ENCODE data around the gene SCFD2. TPM values are rescaled to one million over a fixed set of nuclear protein-coding genes. Genes with fewer than 3 reads are reported as not detected.

SCFD2 gene
- polyA plus RNA-seq, 3 donors: 5.4 to 9.4 (median 6.7) TPM

GRCh38 chr4:52982946-52983340, 382.9 kb downstream of the SCFD2 start:
- Histone ChIP-seq H3K27ac (ENCODE audit: low read depth in 1 of 2, low read length in 2 of 2) (no peak overlapping the region), H4K20me1 (ENCODE audit: insufficient read depth, low read length) (no peaks in the 10 kb centered on the region), H3K9me3 (replicated peaks in 1 of 2; ENCODE audit: control insufficient read depth in 1 of 2, insufficient read depth in 1 of 2, low read length in 2 of 2) (no peaks in the 10 kb centered on the region), H3K79me2 (ENCODE audit: insufficient read depth, low read length) (no peaks in the 10 kb centered on the region), H3K4me1 (ENCODE audit: control insufficient read depth in 1 of 2, insufficient read depth in 2 of 2, low read length in 2 of 2) (no peaks in the 10 kb centered on the region), H3K27me3 (ENCODE audit: control insufficient read depth in 2 of 2, insufficient read depth in 2 of 2, low read length in 2 of 2) (no peaks in the 10 kb centered on the region), H3K9ac (ENCODE audit: insufficient read depth, low read length, poor library complexity, severe bottlenecking) (no peak overlapping the region), H3K4me2 (replicated peaks; ENCODE audit: extremely low read depth, low read length, poor library complexity, severe bottlenecking) (no peak overlapping the region), H3K36me3 (replicated peaks in 1 of 2; ENCODE audit: control insufficient read depth in 1 of 2, insufficient read depth in 2 of 2, low read length in 2 of 2) (no peaks in the 10 kb centered on the region), H3K4me3 (replicated peaks in 1 of 3; ENCODE audit: low read depth in 2 of 3, low read length in 3 of 3) (no peak overlapping the region), H2AFZ (ENCODE audit: insufficient read depth, low read depth, low read length, poor library complexity, severe bottlenecking) (no peak overlapping the region)
- Mint-ChIP-seq H3K4me3 (no peak overlapping the region), H3K4me1 (no peaks in the 10 kb centered on the region), H3K27me3 (ENCODE audit: low read depth in 3 of 3) (no peaks in the 10 kb centered on the region), H3K27ac (no peak overlapping the region), H3K9me3 (no peaks in the 10 kb centered on the region), H3K36me3 (no peaks in the 10 kb centered on the region)
- 100% methylated on average over 1 of the region's 3 CpGs for WGBS (ENCODE audit: insufficient coverage)
- no peak for DNase-seq
- intact Hi-C loops (cut with micrococcal nuclease): loop anchor here (2.0 to 5.0 kb wide), 4 partner anchors 436 to 606 kb away; no protein-coding TSS in a partner anchor
- no peak for TF ChIP-seq CTCF (IDR thresholded peaks at IDR 0.05)

- H3K9me3 Mint-ChIP-seq: no peaks in the 10 kb centered on the region
- no peak overlapping the region for H2AFZ ChIP-seq (ENCODE audit: insufficient read depth, low read depth, low read length, poor library complexity, severe bottlenecking)
- H3K4me2 ChIP-seq (replicated peaks; ENCODE audit: extremely low read depth, low read length, poor library complexity, severe bottlenecking): no peak overlapping the region
- no peak overlapping the region for H3K9ac ChIP-seq (ENCODE audit: insufficient read depth, low read length, poor library complexity, severe bottlenecking)
- no peak overlapping the region for H3K27ac ChIP-seq (ENCODE audit: low read depth in 1 of 2, low read length in 2 of 2)
- H3K4me1 Mint-ChIP-seq: no peaks in the 10 kb centered on the region
- H3K9me3 ChIP-seq (replicated peaks in 1 of 2; ENCODE audit: control insufficient read depth in 1 of 2, insufficient read depth in 1 of 2, low read length in 2 of 2): no peaks in the 10 kb centered on the region
- intact Hi-C loops (cut with micrococcal nuclease): loop anchor here (2.0 to 5.0 kb wide), 4 partner anchors 435 to 606 kb away; no protein-coding TSS in a partner anchor
- H3K27me3 ChIP-seq (ENCODE audit: control insufficient read depth in 2 of 2, insufficient read depth in 2 of 2, low read length in 2 of 2): no peaks in the 10 kb centered on the region
- no peak overlapping the region for H3K27ac Mint-ChIP-seq
- no peaks in the 10 kb centered on the region for H3K36me3 Mint-ChIP-seq
- H3K4me3 Mint-ChIP-seq: no peak overlapping the region
- H3K4me1 ChIP-seq (ENCODE audit: control insufficient read depth in 1 of 2, insufficient read depth in 2 of 2, low read length in 2 of 2): no peaks in the 10 kb centered on the region
- no peak for TF ChIP-seq CTCF (IDR thresholded peaks at IDR 0.05)
- no peaks in the 10 kb centered on the region for H4K20me1 ChIP-seq (ENCODE audit: insufficient read depth, low read length)
- no peaks in the 10 kb centered on the region for H3K27me3 Mint-ChIP-seq (ENCODE audit: low read depth in 3 of 3)
- WGBS (ENCODE audit: insufficient coverage): no CpG with 5 or more reads among the region's 2 CpGs
- H3K4me3 ChIP-seq (replicated peaks in 1 of 3; ENCODE audit: low read depth in 2 of 3, low read length in 3 of 3): no peak overlapping the region
- no peaks in the 10 kb centered on the region for H3K79me2 ChIP-seq (ENCODE audit: insufficient read depth, low read length)
- H3K36me3 ChIP-seq (replicated peaks in 1 of 2; ENCODE audit: control insufficient read depth in 1 of 2, insufficient read depth in 2 of 2, low read length in 2 of 2): no peaks in the 10 kb centered on the region
- DNase-seq: no peak
Measured at GRCh38 chr4:52982255-52982945, 383.5 kb downstream of the SCFD2 start.
